ENCODE results near the gene LILRB3. TPM values are rescaled to one million over a fixed set of nuclear protein-coding genes. Genes with fewer than 3 reads are reported as not detected.
"Not testable (repeated sequence)": the region's sequence is repeated elsewhere in the genome, so short reads cannot be mapped to it uniquely, and the experiment has no call there.

LILRB3 gene
- total RNA-seq (100 to 1,000 TPM in 3 of 7 donors, 10 to 100 TPM in 4; 61.5 to 443 (median 97.5) TPM), polyA plus RNA-seq (10 to 100 TPM in 2 of 3 donors, 1 to 10 TPM in 1; 6.4 to 24.6 (median 22.5) TPM)
- long read RNA-seq, donor 1, partial matches to known transcripts: 0 of 1 reads
- long read RNA-seq, donor 1, other reads (novel, unspliced or antisense): 0 of 1 reads
- long read RNA-seq, donor 2: 0 reads

GRCh38 chr19:54222474-54223276, at the start of gene LILRB3:
TSS of gene LILRB3 (minus strand) at chr19:54223007. CDS start at chr19:54222976, 31 bp downstream.
- peaks cover 0 to 23% (median 0%) of the 10 kb centered on the region in 7 donors for H3K27me3 ChIP-seq (replicated peaks in 1 of 7)
- intact Hi-C loops (cut with DNase I; ENCODE audit: low total_unique reads); H3K9me3 ChIP-seq: not testable (repeated sequence)
- H3K4me1 ChIP-seq: peaks cover 0 to 40% (median 8%) of the 10 kb centered on the region in 6 donors
- peaks cover 0 to 22% (median 2%) of the 10 kb centered on the region in 6 donors for H3K36me3 ChIP-seq
- H3K4me3 ChIP-seq: peak within 1 kb of the TSS in 5 of 8 donors; percentile 6 to 68 (median 34)
- 61 to 67% (median 66%) methylated on average over 5 to 16 of the region's 16 CpGs for WGBS, 5 donors
- peak; percentile 88 for DNase-seq
- peak; percentile 57 to 83 (median 68) for TF ChIP-seq POLR2AphosphoS5 (IDR thresholded peaks at IDR 0.05)
- H3K27ac ChIP-seq: peak within 1 kb of the TSS in 6 of 8 donors; percentile 63 to 94 (median 81)

GRCh38 chr19:54272181-54272580, 49.4 kb upstream of the LILRB3 start:
- DNase-seq; H3K4me3 ChIP-seq; H3K9me3 ChIP-seq; intact Hi-C loops (cut with DNase I; ENCODE audit: low total_unique reads): not testable (repeated sequence)
- H3K36me3 ChIP-seq: peaks cover 0 to 34% (median 0%) of the 10 kb centered on the region in 6 donors
- H3K4me1 ChIP-seq: peaks cover 0 to 32% (median 2%) of the 10 kb centered on the region in 6 donors
- peaks cover 0 to 39% (median 0%) of the 10 kb centered on the region in 7 donors for H3K27me3 ChIP-seq (replicated peaks in 1 of 7)
- H3K27ac ChIP-seq: peak overlapping the region in 5 of 8 donors; percentile 32 to 83 (median 66)
- whole genome bisulfite sequencing, 5 donors: 27 to 41% (median 36%) methylated on average over 5 of the region's 5 CpGs

- peak overlapping the region in 6 of 8 donors; percentile 22 to 83 (median 73) for H3K27ac ChIP-seq
- H3K4me3 ChIP-seq; H3K9me3 ChIP-seq; DNase-seq; intact Hi-C loops (cut with DNase I; ENCODE audit: low total_unique reads): not testable (repeated sequence)
- H3K36me3 ChIP-seq: peaks cover 0 to 28% (median 0%) of the 10 kb centered on the region in 6 donors
- peaks cover 0 to 33% (median 0%) of the 10 kb centered on the region in 7 donors for H3K27me3 ChIP-seq (replicated peaks in 1 of 7)
- 48 to 62% (median 51%) methylated on average over 4 of the region's 4 CpGs for WGBS, 5 donors
- peaks cover 0 to 33% (median 2%) of the 10 kb centered on the region in 6 donors for H3K4me1 ChIP-seq
Observed at GRCh38 chr19:54271587-54271986, 48.8 kb upstream of the LILRB3 start.

- Histone ChIP-seq H3K36me3 (peaks cover 0 to 23% (median 0%) of the 10 kb centered on the region in 6 donors), H3K27ac (peak overlapping the region in 6 of 8 donors; percentile 22 to 83 (median 73)), H3K4me3 (no peak overlapping the region), H3K4me1 (peaks cover 0 to 38% (median 5%) of the 10 kb centered on the region in 6 donors), H3K27me3 (replicated peaks in 1 of 7) (peaks cover 0 to 30% (median 0%) of the 10 kb centered on the region in 7 donors), H3K9me3 (no peaks in the 10 kb centered on the region)
- TF ChIP-seq POLR2A (IDR thresholded peaks at IDR 0.05): no peak
- peak in 2 of 3 donors; percentile 30 to 55 for TF ChIP-seq POLR2AphosphoS5 (IDR thresholded peaks at IDR 0.05)
- intact Hi-C loops (cut with DNase I; ENCODE audit: low total_unique reads): no loop called here
- 47 to 77% (median 65%) methylated on average over 8 of the region's 8 CpGs for WGBS, 5 donors
- peak; percentile 79 for DNase-seq
Observed at GRCh38 chr19:54271106-54271505, 48.3 kb upstream of the LILRB3 start.

GRCh38 chr19:54268936-54269335, 46.1 kb upstream of the LILRB3 start:
- Histone ChIP-seq H3K4me3 (no peak overlapping the region), H3K27me3 (replicated peaks in 1 of 7) (peaks cover 0 to 31% (median 0%) of the 10 kb centered on the region in 7 donors), H3K9me3 (no peaks in the 10 kb centered on the region), H3K36me3 (peaks cover 0 to 2% (median 0%) of the 10 kb centered on the region in 6 donors), H3K4me1 (peaks cover 0 to 28% (median 7%) of the 10 kb centered on the region in 6 donors), H3K27ac (peak overlapping the region in 2 of 8 donors; percentile 42 to 43)
- WGBS, 5 donors: 38 to 74% (median 46%) methylated on average over 2 of the region's 2 CpGs
- DNase-seq: no peak
- intact Hi-C loops (cut with DNase I; ENCODE audit: low total_unique reads): no loop called here
- no peak for TF ChIP-seq POLR2AphosphoS5 (IDR thresholded peaks at IDR 0.05)
- no peak for TF ChIP-seq POLR2A (IDR thresholded peaks at IDR 0.05)
- TF ChIP-seq CTCF (IDR thresholded peaks at IDR 0.05 in 8 of 11, conservative IDR thresholded peaks at IDR 0.05 in 3 of 11): no peak

All from spleen (tissue), 13 donors.